Measurements from ENCODE around the gene ZNF682.
"Not testable (repeated sequence)": the region's sequence is repeated elsewhere in the genome, so short reads cannot be mapped to it uniquely, and the experiment has no call there.

ZNF682 gene

GRCh38 chr19:20005741-20006140, 33.6 kb downstream of the ZNF682 start:
- CTCF ChIA-PET: no interaction called here
- no peak for DNase-seq (ENCODE audit: low read depth, low spot score)
- TF ChIP-seq CTCF (IDR thresholded peaks at IDR 0.05; ENCODE audit: insufficient read depth, low read length, missing control alignments): no peak
- POLR2A ChIA-PET: no interaction called here
- H3K4me3 ChIP-seq (ENCODE audit: low read depth, low read length): no peak overlapping the region

- H3K4me3 ChIP-seq (ENCODE audit: low read depth, low read length): no peak overlapping the region
- CTCF ChIA-PET: no interaction called here
- POLR2A ChIA-PET: no interaction called here
- TF ChIP-seq CTCF (IDR thresholded peaks at IDR 0.05; ENCODE audit: insufficient read depth, low read length, missing control alignments): peak; percentile 10
- no peak for DNase-seq (ENCODE audit: low read depth, low spot score)
These were observed 41.5 kb downstream of the ZNF682 start for GRCh38 chr19:19997656-19998268.

GRCh38 chr19:19966862-19967261, 72.4 kb downstream of the ZNF682 start:
- CTCF ChIA-PET: no interaction called here
- no peak overlapping the region for H3K4me3 ChIP-seq (ENCODE audit: low read depth, low read length)
- DNase-seq (ENCODE audit: low read depth, low spot score): no peak
- POLR2A ChIA-PET: no interaction called here
- no peak for TF ChIP-seq CTCF (IDR thresholded peaks at IDR 0.05; ENCODE audit: insufficient read depth, low read length, missing control alignments)

- H3K4me3 ChIP-seq (ENCODE audit: low read depth, low read length); POLR2A ChIA-PET; CTCF ChIA-PET; DNase-seq (ENCODE audit: low read depth, low spot score): not testable (repeated sequence)
These were observed 73.2 kb downstream of the ZNF682 start for GRCh38 chr19:19966126-19966525.

GRCh38 chr19:19964416-19964815, 74.9 kb downstream of the ZNF682 start:
- no peak for DNase-seq (ENCODE audit: low read depth, low spot score)
- H3K4me3 ChIP-seq (ENCODE audit: low read depth, low read length): no peak overlapping the region
- POLR2A ChIA-PET: no interaction called here
- CTCF ChIA-PET: no interaction called here
- TF ChIP-seq CTCF (IDR thresholded peaks at IDR 0.05; ENCODE audit: insufficient read depth, low read length, missing control alignments): no peak

GRCh38 chr19:19959151-19959799, 80.0 kb downstream of the ZNF682 start:
- DNase-seq (ENCODE audit: low read depth, low spot score); POLR2A ChIA-PET; H3K4me3 ChIP-seq (ENCODE audit: low read depth, low read length): not testable (repeated sequence)
- CTCF ChIA-PET: interaction anchor here (1.1 to 3.4 kb wide), 3 partner anchors 290 to 429 kb away, joined by 3 to 17 read pairs (median 4); partner anchors contain the start of gene ZNF101
- peak; percentile 52 for TF ChIP-seq CTCF (IDR thresholded peaks at IDR 0.05; ENCODE audit: insufficient read depth, low read length, missing control alignments)

GRCh38 chr19:19957766-19958165, 81.5 kb downstream of the ZNF682 start:
- POLR2A ChIA-PET: interaction anchor here (0.6 kb wide), 1 partner anchor 293 kb away, joined by 4 read pairs; no protein-coding TSS in a partner anchor
- DNase-seq (ENCODE audit: low read depth, low spot score); H3K4me3 ChIP-seq (ENCODE audit: low read depth, low read length): not testable (repeated sequence)
- CTCF ChIA-PET: interaction anchor here (1.1 to 1.3 kb wide), 2 partner anchors 404 to 425 kb away, joined by 3 to 5 read pairs; no protein-coding TSS in a partner anchor
